ENCODE measurements around the gene UGT1A3.

DNA sequence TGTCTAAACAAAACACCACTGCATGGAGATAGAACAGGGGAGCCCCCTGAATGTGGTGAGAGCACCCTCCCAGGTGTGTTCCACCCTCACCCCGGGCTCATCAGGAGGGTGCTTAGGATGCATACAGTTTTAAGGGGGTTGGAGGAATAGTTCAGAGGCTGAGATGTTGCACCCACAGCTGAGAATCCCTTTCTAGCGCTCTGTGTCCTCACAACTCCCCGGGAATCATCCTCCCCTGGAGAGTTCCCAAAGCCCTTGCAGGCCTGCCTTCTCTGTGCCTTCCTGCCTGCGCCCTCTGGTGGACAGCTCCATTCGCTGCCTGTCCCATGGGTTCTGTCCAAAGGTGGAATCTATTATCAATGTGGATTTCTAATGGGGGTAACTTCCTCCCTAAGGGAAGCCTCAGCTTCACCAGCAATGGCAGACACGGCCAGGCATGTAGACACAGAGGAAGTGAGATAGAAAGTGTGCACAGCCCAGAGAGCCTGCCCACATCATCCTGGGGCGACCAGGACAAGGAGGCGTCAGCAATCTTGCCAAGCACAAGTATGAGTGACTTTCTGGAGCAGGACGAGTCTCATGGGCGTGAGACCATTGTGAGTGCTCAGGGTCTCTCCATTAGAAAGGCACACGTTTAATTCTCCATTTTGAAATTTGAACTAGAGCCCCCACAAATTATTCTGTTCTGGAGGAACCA is 17.4 kb upstream of the UGT1A3 start:
- TF ChIP-seq, protein P1, sequence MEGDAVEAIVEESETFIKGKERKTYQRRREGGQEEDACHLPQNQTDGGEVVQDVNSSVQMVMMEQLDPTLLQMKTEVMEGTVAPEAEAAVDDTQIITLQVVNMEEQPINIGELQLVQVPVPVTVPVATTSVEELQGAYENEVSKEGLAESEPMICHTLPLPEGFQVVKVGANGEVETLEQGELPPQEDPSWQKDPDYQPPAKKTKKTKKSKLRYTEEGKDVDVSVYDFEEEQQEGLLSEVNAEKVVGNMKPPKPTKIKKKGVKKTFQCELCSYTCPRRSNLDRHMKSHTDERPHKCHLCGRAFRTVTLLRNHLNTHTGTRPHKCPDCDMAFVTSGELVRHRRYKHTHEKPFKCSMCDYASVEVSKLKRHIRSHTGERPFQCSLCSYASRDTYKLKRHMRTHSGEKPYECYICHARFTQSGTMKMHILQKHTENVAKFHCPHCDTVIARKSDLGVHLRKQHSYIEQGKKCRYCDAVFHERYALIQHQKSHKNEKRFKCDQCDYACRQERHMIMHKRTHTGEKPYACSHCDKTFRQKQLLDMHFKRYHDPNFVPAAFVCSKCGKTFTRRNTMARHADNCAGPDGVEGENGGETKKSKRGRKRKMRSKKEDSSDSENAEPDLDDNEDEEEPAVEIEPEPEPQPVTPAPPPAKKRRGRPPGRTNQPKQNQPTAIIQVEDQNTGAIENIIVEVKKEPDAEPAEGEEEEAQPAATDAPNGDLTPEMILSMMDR (IDR thresholded peaks at IDR 0.05; ENCODE audit: low read length), result peak; percentile 90
- no peak for TF ChIP-seq EZH2 (optimal IDR thresholded peaks at IDR 0.05; ENCODE audit: low read depth, low read length)

All from MM.1S (cell line).